HFF-Myc (cell line): ENCODE results near the gene NEDD4L.
"Not testable (repeated sequence)": the region's sequence is repeated elsewhere in the genome, so short reads cannot be mapped to it uniquely, and the experiment has no call there.

Source experiments
- DNase-seq: peaks from one replicate; pipeline ENCODE4 v3.0.0-alpha.2; 2011; ENCODE audit warnings: low read depth; ENCODE audit errors: extremely low read depth
- H3K4me3 ChIP-seq: replicated peaks from 2 replicates; pipeline ENCODE4 v1.5.1; 2011; ENCODE audit warnings: low read depth, mild to moderate bottlenecking, control low read depth, low read length
- CTCF ChIP-seq: IDR thresholded peaks from 2 replicates; pipeline ENCODE4 v1.5.1; 2012; ENCODE audit warnings: mild to moderate bottlenecking, low read depth, low read length, control low read depth; ENCODE audit errors: missing control alignments

NEDD4L gene

GRCh38 chr18:58375051-58375450 is 331.0 kb downstream of the NEDD4L start:
- no peak overlapping the region for H3K4me3 ChIP-seq
- DNase-seq: no peak
- TF ChIP-seq CTCF: no peak

GRCh38 chr18:58378411-58379379 is 334.7 kb downstream of the NEDD4L start:
- TF ChIP-seq CTCF: no peak
- no peak overlapping the region for H3K4me3 ChIP-seq
- no peak for DNase-seq

DNA sequence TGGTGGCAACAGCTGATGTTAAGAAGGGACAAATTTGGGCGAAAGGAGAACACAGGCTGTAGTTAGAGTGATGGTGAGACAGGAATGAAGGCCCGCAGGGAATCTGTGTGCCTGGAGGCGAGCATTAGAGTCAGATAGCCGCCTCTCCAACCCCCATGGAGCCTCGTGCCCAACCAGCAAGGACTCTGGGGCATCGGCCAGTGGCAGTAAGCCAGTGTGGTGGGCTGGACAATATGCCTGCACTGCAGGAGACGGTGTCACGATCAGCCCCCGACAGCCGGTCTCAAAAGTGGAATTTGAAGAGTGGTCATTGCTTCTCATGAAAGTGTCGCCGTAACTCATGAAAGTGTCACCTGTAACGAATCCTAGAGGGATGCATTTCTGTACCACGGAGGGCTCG is 335.4 kb downstream of the NEDD4L start:
- no peak overlapping the region for H3K4me3 ChIP-seq
- no peak for DNase-seq
- TF ChIP-seq CTCF: no peak

DNA sequence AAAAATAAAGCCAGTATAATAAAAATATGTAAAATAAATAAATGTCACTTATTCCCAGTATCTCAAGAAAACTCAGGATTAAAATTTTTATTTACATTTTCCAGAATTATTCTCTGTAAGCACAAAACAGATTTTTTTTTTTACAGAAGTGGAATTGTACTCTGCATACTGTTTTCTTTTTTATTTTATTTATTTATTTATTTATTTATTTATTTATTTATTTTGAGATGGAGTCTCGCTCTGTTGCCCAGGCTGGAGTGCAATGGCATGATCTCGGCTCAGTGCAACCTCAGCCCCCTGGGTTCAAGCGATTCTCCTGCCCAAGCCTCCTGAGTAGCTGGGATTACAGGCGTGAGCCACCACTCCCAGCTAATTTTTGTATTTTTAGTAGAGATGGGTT is 336.1 kb downstream of the NEDD4L start:
- DNase-seq, H3K4me3 ChIP-seq: not testable (repeated sequence)

- H3K4me3 ChIP-seq: no peak overlapping the region
- TF ChIP-seq CTCF: no peak
- DNase-seq: no peak
Measured at GRCh38 chr18:58381676-58382411, 337.8 kb downstream of the NEDD4L start.

DNA sequence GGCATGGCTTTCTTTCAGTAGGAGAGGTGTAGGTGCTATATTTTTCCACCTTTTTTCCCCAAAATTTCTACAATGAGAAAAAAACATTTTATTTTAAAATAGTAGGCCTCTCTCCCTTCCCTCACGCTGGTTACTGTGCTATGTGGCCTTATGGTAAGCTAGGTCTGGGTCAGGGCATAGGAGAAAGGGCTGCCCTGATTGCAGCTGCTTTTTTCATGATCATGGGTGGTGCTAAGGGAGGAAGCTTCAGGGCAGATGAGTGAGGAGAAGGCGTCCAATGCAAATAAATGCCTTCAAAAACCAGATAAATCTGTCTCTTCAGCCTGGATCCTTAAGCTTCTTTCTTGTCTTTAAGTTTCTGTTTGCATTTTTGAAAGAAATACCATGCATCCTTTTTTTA is 338.4 kb downstream of the NEDD4L start:
- no peak for DNase-seq
- TF ChIP-seq CTCF: no peak
- H3K4me3 ChIP-seq: no peak overlapping the region

- DNase-seq: no peak
- no peak overlapping the region for H3K4me3 ChIP-seq
- TF ChIP-seq CTCF: no peak
Measured at GRCh38 chr18:58385472-58385871, 341.4 kb downstream of the NEDD4L start.
